HepG2 (cell line): ENCODE data around the gene MYH10. TPM values are rescaled to one million over a fixed set of nuclear protein-coding genes. Genes with fewer than 3 reads are reported as not detected.

Experiments used
- ATAC-seq: fragments of 200-7000 bp; cut with Tn5 transposase; 3 replicates; pipeline ENCODE4 v1.9.1; 2020; ENCODE audit warnings: mild to moderate bottlenecking, moderate library complexity
- BruUV-seq: library from RNA; stranded (reverse); fragments of 400-500 nt; replicated peaks from 2 replicates; lab custom pipeline; 2021; lab: Mats Ljungman, UMichigan
- CTCF ChIA-PET: fragments of 300-600 bp; formaldehyde crosslinking; extraction: SDS; loops from one replicate; lab custom pipeline; 2021; ENCODE audit warnings: low total read pairs, inconsistent platforms, low intra/inter-chr PET ratio; lab: Yijun Ruan, JAX
- POLR2A ChIA-PET: fragments of 350-600 bp; sonication (Branson Sonifier 250); formaldehyde crosslinking; loops from one replicate; lab custom pipeline; 2020; ENCODE audit warnings: antibody characterized with exemption, inconsistent platforms; lab: Yijun Ruan, JAX
- DNase-seq: peaks from one replicate; pipeline ENCODE4 v3.0.0-alpha.2; 2015; ENCODE audit warnings: low spot score
- FAIRE-seq: peaks from 3 replicates; lab custom pipeline; 2011; peaks lifted over from hg19 to GRCh38; lab: Jason Lieb, UNC
- H2AFZ ChIP-seq: one replicate; pipeline ENCODE4 v1.6.1; 2011; ENCODE audit warnings: low read length, inconsistent platforms
- H3K27ac ChIP-seq: fragments of 300-600 bp; 3 replicates; pipeline ENCODE4 v1.8.0; 2011; ENCODE audit warnings: mixed run types, mild to moderate bottlenecking, mixed read lengths, low read length, inconsistent platforms; ENCODE audit not compliant: insufficient read depth; ENCODE audit errors: extremely low read length
- H3K27me3 ChIP-seq, 2 experiments: fragments of 200-600 bp in 1 of 2; 2 replicates in 1 of 2; 3 replicates in 1 of 2; pipeline versions ENCODE4 v1.6.0 to v1.8.0; 2011; ENCODE audit warnings: low read length in 2 of 2, mild to moderate bottlenecking in 2 of 2, moderate library complexity in 2 of 2, inconsistent platforms in 1 of 2; ENCODE audit not compliant: insufficient read depth in 2 of 2, control insufficient read depth in 1 of 2
- H3K36me3 ChIP-seq, 2 experiments: fragments of 200-600 bp in 1 of 2; replicated peaks in 1 of 2; 2 replicates in 1 of 2; 3 replicates in 1 of 2; pipeline versions ENCODE4 v1.5.1 to v1.8.0; 2011; ENCODE audit warnings: low read length in 2 of 2, inconsistent platforms in 1 of 2; ENCODE audit not compliant: insufficient read depth in 2 of 2, control insufficient read depth in 1 of 2
- H3K4me1 ChIP-seq: 2 replicates; pipeline ENCODE4 v1.5.1; 2012; ENCODE audit warnings: low read length, inconsistent platforms; ENCODE audit not compliant: insufficient read depth
- H3K4me2 ChIP-seq: 2 replicates; pipeline ENCODE4 v1.6.0; 2011; ENCODE audit warnings: low read depth, low read length, inconsistent platforms
- H3K4me3 ChIP-seq, 3 experiments: fragments of 200-600 bp in 1 of 3; sonication (generic), shearing (Covaris generic) in 1 of 3; replicated peaks in 1 of 3; 2 replicates each; pipeline ENCODE4 v1.5.1; 2011 to 2016; ENCODE audit warnings: low read length in 3 of 3, inconsistent platforms in 2 of 3, low read depth in 2 of 3, mild to moderate bottlenecking in 2 of 3, control low read depth in 1 of 3, mixed read lengths in 1 of 3; ENCODE audit not compliant: insufficient read depth in 1 of 3
- H3K79me2 ChIP-seq: one replicate; pipeline ENCODE4 v1.6.1; 2011; ENCODE audit warnings: low read length, inconsistent platforms; ENCODE audit not compliant: insufficient read depth
- H3K9ac ChIP-seq: 2 replicates; pipeline ENCODE4 v1.6.0; 2011; ENCODE audit warnings: mild to moderate bottlenecking, low read depth, low read length, inconsistent platforms; ENCODE audit not compliant: insufficient read depth
- H3K9me3 ChIP-seq: 2 replicates; pipeline ENCODE4 v1.5.1; 2012; ENCODE audit warnings: mild to moderate bottlenecking, low read length
- H4K20me1 ChIP-seq: 2 replicates; pipeline ENCODE4 v1.6.0; 2011; ENCODE audit warnings: inconsistent platforms, mild to moderate bottlenecking, low read length, moderate library complexity; ENCODE audit not compliant: insufficient read depth
- ATF7 ChIP-seq, 2 experiments: fragments of 450-650 bp in 1 of 2; sonication (generic) in 1 of 2; formaldehyde crosslinking in 1 of 2; IDR thresholded peaks; 2 replicates each; pipeline versions ENCODE4 v1.4.0 to v1.6.1; 2016 to 2020; ENCODE audit warnings: antibody characterized with exemption in 1 of 2, mild to moderate bottlenecking in 1 of 2, missing genetic modification reagents in 1 of 2
- JDP2 ChIP-seq: sonication (generic); formaldehyde crosslinking; IDR thresholded peaks from 2 replicates; pipeline ENCODE4 v1.8.1; 2022; ENCODE audit warnings: missing genetic modification reagents, borderline replicate concordance
- REL ChIP-seq: sonication (generic); formaldehyde crosslinking; conservative IDR thresholded peaks from 2 replicates; pipeline ENCODE4 v1.8.0; 2022; ENCODE audit warnings: mild to moderate bottlenecking, missing genetic modification reagents, moderate library complexity
- WGBS: methylation state at CpG from one replicate; pipeline ENCODE4 v1.1.6; 2017; ENCODE audit warnings: low lambda C conversion rate; 5-methylcytosine and 5-hydroxymethylcytosine counted together
- in situ Hi-C: cut with HindIII; loops from 2 replicates; pipeline ENCODE4 v1.10.0; 2017; ENCODE audit warnings: low pct_unique_long_range_greater_than_20kb; ENCODE audit not compliant: extremely low pct_ligation_motif_present
- intact Hi-C: fragments of 100-400 bp; cut with micrococcal nuclease; formaldehyde crosslinking; loops from one replicate; pipeline ENCODE4 v1.10.0; 2022; ENCODE audit not compliant: unreplicated experiment
- polyA plus RNA-seq, 8 experiments: library from polyadenylated mRNA; depleted of rRNA in 3 of 8; stranded (reverse) in 7 of 8; unstranded in 1 of 8; fragments of >200 nt; fragmentation: Illumina TruSeq in 4 of 8; extraction: Trizol in 4 of 8; gene quantifications; 2 replicates each; pipeline versions ENCODE4 v1.2.1 to v1.2.3, GENCODE V29; 2011 to 2016; ENCODE audit warnings: low read depth in 4 of 8, missing spikeins in 1 of 8, mixed read lengths in 1 of 8; ENCODE audit not compliant: insufficient read depth in 1 of 8
- total RNA-seq, 5 experiments: library from RNA; depleted of rRNA; stranded (reverse); fragments of >200 nt; fragmentation: Illumina TruSeq; extraction: Trizol; gene quantifications; 2 replicates each; pipeline ENCODE4 v1.2.3, GENCODE V29; 2016; ENCODE audit warnings: low read depth in 1 of 5
- TF ChIP-seq, protein P1 (sequence below), 2 experiments: IDR thresholded peaks; 2 replicates each; pipeline ENCODE4 v1.6.1; 2011 to 2012; ENCODE audit warnings: low read length in 2 of 2, borderline replicate concordance in 1 of 2, low read depth in 1 of 2, mild to moderate bottlenecking in 1 of 2, moderate library complexity in 1 of 2

MYH10 gene
- total and polyA plus RNA-seq, 2 of the 13 experiments (the other 11 are each of a cell fraction or from before 2014, with no cell fraction given): 43.4 to 68.6 TPM

DNA sequence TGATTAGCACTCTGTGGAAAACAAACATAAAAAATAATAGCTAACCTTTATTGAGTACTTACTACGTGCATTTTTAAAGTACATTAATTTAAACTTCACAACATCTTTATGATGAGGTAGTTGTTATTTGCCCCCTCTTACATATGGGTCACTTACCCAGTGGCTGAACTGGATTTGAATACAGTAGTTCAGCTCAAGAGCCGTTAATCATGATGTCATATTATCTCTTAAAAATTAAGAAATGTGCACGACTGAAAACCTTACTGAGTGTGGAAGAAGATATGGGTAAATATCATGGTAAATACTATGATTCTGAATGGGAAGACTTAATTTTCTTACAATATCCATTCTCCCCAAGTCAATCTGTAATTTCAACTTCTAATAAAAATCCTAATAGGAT is 177.2 kb downstream of the MYH10 start:
- TF ChIP-seq JDP2 (CRISPR knock-in tag) (no peak), REL (CRISPR knock-in tag) (no peak), ATF7 (IDR thresholded peaks at IDR 0.05) (peak; percentile 59), ATF7 (CRISPR knock-in tag; IDR thresholded peaks at IDR 0.05) (no peak)
- TF ChIP-seq, protein P1, sequence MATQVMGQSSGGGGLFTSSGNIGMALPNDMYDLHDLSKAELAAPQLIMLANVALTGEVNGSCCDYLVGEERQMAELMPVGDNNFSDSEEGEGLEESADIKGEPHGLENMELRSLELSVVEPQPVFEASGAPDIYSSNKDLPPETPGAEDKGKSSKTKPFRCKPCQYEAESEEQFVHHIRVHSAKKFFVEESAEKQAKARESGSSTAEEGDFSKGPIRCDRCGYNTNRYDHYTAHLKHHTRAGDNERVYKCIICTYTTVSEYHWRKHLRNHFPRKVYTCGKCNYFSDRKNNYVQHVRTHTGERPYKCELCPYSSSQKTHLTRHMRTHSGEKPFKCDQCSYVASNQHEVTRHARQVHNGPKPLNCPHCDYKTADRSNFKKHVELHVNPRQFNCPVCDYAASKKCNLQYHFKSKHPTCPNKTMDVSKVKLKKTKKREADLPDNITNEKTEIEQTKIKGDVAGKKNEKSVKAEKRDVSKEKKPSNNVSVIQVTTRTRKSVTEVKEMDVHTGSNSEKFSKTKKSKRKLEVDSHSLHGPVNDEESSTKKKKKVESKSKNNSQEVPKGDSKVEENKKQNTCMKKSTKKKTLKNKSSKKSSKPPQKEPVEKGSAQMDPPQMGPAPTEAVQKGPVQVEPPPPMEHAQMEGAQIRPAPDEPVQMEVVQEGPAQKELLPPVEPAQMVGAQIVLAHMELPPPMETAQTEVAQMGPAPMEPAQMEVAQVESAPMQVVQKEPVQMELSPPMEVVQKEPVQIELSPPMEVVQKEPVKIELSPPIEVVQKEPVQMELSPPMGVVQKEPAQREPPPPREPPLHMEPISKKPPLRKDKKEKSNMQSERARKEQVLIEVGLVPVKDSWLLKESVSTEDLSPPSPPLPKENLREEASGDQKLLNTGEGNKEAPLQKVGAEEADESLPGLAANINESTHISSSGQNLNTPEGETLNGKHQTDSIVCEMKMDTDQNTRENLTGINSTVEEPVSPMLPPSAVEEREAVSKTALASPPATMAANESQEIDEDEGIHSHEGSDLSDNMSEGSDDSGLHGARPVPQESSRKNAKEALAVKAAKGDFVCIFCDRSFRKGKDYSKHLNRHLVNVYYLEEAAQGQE (IDR thresholded peaks at IDR 0.05; ENCODE audit: borderline replicate concordance in 1 of 2, low read depth in 1 of 2, low read length in 2 of 2): no peak
- Histone ChIP-seq H3K9me3 (no peaks in the 10 kb centered on the region), H3K9ac (no peak overlapping the region), H4K20me1 (no peaks in the 10 kb centered on the region), H3K36me3 (peaks cover 25 to 58% of the 10 kb centered on the region in 2 experiments), H3K4me1 (peaks cover 44% of the 10 kb centered on the region), H3K27me3 (no peaks in the 10 kb centered on the region), H3K27ac (no peak overlapping the region), H3K79me2 (peaks cover 12% of the 10 kb centered on the region), H2AFZ (no peak overlapping the region), H3K4me2 (no peak overlapping the region), H3K4me3 (no peak overlapping the region)
- ChIA-PET CTCF (no interaction called here), POLR2A (interaction anchor here (1.0 kb wide), 1 partner anchor 18 kb away, joined by 3 read pairs; the partner anchor contains the start of gene NDEL1)
- intact Hi-C loops (no loop called here), in situ Hi-C loops (no loop called here)
- no TSS peak for BruUV-seq
- ATAC-seq: no peak
- no peak for DNase-seq
- WGBS: 95% methylated on average over 3 of the region's 3 CpGs
- FAIRE-seq: no peak
